Transverse colon (tissue), 3 donors: ENCODE results near the gene MYRF.

ENCODE experiments used
- CTCF ChIP-seq, 5 experiments: fragments of 200-600 bp in 3 of 5; fragments of 450-650 bp in 2 of 5; sonication (generic) in 3 of 5; IDR thresholded peaks; 1 replicate in 2 of 5; 2 replicates in 3 of 5; pipeline ENCODE4 v1.5.1; 2016 to 2017; ENCODE audit warnings: antibody characterized with exemption in 5 of 5, inconsistent platforms in 3 of 5, mild to moderate bottlenecking in 2 of 5, moderate library complexity in 1 of 5
- POLR2A ChIP-seq: fragments of 450-650 bp; IDR thresholded peaks from one replicate; pipeline ENCODE4 v1.6.1; 2016; ENCODE audit warnings: antibody characterized with exemption, mild to moderate bottlenecking, moderate library complexity

DNA sequence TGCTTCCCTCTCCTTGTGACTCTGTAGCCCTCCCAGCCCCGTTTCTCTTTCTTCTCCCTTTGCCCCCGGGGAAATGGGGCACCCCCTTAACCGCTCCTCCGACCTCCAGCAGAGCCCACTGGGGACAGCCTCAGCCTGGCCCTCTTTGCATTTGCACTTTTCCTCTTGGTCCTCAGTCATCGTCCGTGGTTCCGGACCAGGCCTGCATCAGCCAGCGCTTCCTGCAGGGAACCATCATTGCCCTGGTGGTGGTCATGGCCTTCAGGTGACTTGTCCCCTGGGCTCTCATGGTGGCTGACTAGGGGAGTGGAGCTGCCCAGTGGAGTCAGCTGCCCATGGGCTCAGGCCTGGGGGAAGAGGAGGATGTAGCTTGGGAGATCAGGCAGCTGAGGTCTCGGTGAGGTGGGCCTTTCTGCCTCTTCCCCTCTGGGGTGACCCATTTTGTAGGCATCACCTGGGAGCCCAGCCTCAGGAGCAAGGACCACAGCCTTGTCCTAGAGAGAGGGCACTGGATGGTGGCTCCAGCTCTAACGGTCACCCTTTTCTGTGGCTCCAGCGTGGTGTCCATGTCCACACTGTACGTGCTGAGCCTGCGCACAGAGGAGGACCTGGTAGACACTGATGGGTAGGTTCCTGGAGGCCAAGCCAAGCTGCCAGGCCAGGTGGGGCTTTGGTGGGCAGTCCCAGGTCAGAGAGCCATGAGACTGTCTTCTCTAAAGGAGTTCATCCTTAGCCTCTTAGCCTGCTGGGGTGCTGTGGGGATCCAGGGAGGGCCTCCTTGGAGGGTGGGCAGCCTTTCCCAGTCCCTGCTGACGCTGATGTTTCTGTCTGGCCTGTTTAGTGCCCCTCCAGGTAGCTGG, 27.5 kb downstream of the MYRF start:
- TF ChIP-seq CTCF (IDR thresholded peaks at IDR 0.05), result no peak
- no peak for TF ChIP-seq POLR2A
